Measurements from ENCODE around the gene NFILZ. TPM values are rescaled to one million over a fixed set of nuclear protein-coding genes. Genes with fewer than 3 reads are reported as not detected.
A peak's percentile ranks its signal among the peaks of the same experiment; 100 is the strongest.

Gene NFILZ
- total RNA-seq, 1 donor from 2014 or later: not detected

- H3K4me3 Mint-ChIP-seq: no peak overlapping the region
Observed at GRCh38 chr19:8605514-8605913, 24.9 kb upstream of the NFILZ start.

GRCh38 chr19:8607386-8607785 is 23.0 kb upstream of the NFILZ start:
- Mint-ChIP-seq H3K36me3 (peaks cover 18% of the 10 kb centered on the region), H3K4me3 (peak overlapping the region; percentile 48), H3K9me3 (peaks cover 2% of the 10 kb centered on the region), H3K27me3 (ENCODE audit: insufficient read depth, low read depth) (peaks cover 17% of the 10 kb centered on the region), H3K27ac (no peak overlapping the region), H3K4me1 (peaks cover 29% of the 10 kb centered on the region)
- H4K20me1 ChIP-seq (ENCODE audit: low read depth): peaks cover 9% of the 10 kb centered on the region
- no peak overlapping the region for H3K4me2 ChIP-seq
- TF ChIP-seq CTCF (IDR thresholded peaks at IDR 0.05) (no peak), EZH2 (IDR thresholded peaks at IDR 0.05) (no peak), EZH2phosphoT487 (IDR thresholded peaks at IDR 0.05) (no peak)
- no peak overlapping the region for H3K4me3 ChIP-seq
- DNase-seq (ENCODE audit: low spot score): no peak
- peaks cover 4% of the 10 kb centered on the region for H3K9me3 ChIP-seq (ENCODE audit: low read depth)
- no peak overlapping the region for H2AFZ ChIP-seq (replicated peaks)
- peaks cover 31% of the 10 kb centered on the region for H3F3A ChIP-seq (ENCODE audit: low read depth)
- peaks cover 4% of the 10 kb centered on the region for H3K79me2 ChIP-seq (ENCODE audit: low read depth)
- no peak overlapping the region for H3K9ac ChIP-seq
- H3K4me1 ChIP-seq: peaks cover 14% of the 10 kb centered on the region
- no peaks in the 10 kb centered on the region for H3K36me3 ChIP-seq
- H3K27me3 ChIP-seq: no peaks in the 10 kb centered on the region
- no peak overlapping the region for H3K27ac ChIP-seq

More at GRCh38 chr19:8605514-8605913, 24.9 kb upstream of the NFILZ start:
- Histone ChIP-seq H4K20me1 (ENCODE audit: low read depth) (peaks cover 9% of the 10 kb centered on the region), H3K4me2 (no peak overlapping the region), H3K9ac (no peak overlapping the region), H3K9me3 (ENCODE audit: low read depth) (peaks cover 4% of the 10 kb centered on the region), H3K4me3 (no peak overlapping the region), H3K4me1 (peaks cover 14% of the 10 kb centered on the region), H3K27ac (no peak overlapping the region), H3K36me3 (no peaks in the 10 kb centered on the region), H3K27me3 (no peaks in the 10 kb centered on the region), H3K79me2 (ENCODE audit: low read depth) (peaks cover 4% of the 10 kb centered on the region), H2AFZ (replicated peaks) (no peak overlapping the region), H3F3A (ENCODE audit: low read depth) (peaks cover 21% of the 10 kb centered on the region)
- Mint-ChIP-seq H3K4me1 (peaks cover 21% of the 10 kb centered on the region), H3K36me3 (peaks cover 25% of the 10 kb centered on the region), H3K27ac (no peak overlapping the region), H3K27me3 (ENCODE audit: insufficient read depth, low read depth) (peaks cover 15% of the 10 kb centered on the region), H3K9me3 (peaks cover 2% of the 10 kb centered on the region)
- TF ChIP-seq EZH2 (IDR thresholded peaks at IDR 0.05): no peak
- no peak for TF ChIP-seq CTCF (IDR thresholded peaks at IDR 0.05)
- TF ChIP-seq EZH2phosphoT487 (IDR thresholded peaks at IDR 0.05): no peak
- no peak for DNase-seq (ENCODE audit: low spot score)

- Histone ChIP-seq H3F3A (ENCODE audit: low read depth) (peaks cover 31% of the 10 kb centered on the region), H3K27me3 (no peaks in the 10 kb centered on the region), H3K9ac (no peak overlapping the region), H2AFZ (replicated peaks) (no peak overlapping the region), H3K4me2 (peak overlapping the region; percentile 81), H3K27ac (no peak overlapping the region), H3K4me1 (peaks cover 14% of the 10 kb centered on the region), H3K4me3 (peak overlapping the region; percentile 76), H3K36me3 (no peaks in the 10 kb centered on the region), H4K20me1 (ENCODE audit: low read depth) (peaks cover 9% of the 10 kb centered on the region), H3K9me3 (ENCODE audit: low read depth) (peaks cover 4% of the 10 kb centered on the region), H3K79me2 (ENCODE audit: low read depth) (peaks cover 4% of the 10 kb centered on the region)
- H3K9me3 Mint-ChIP-seq: peaks cover 2% of the 10 kb centered on the region
- peak overlapping the region; percentile 93 for H3K27ac Mint-ChIP-seq
- peaks cover 8% of the 10 kb centered on the region for H3K36me3 Mint-ChIP-seq
- H3K27me3 Mint-ChIP-seq (ENCODE audit: insufficient read depth, low read depth): peaks cover 18% of the 10 kb centered on the region
- DNase-seq (ENCODE audit: low spot score): no peak
- no peak for TF ChIP-seq CTCF (IDR thresholded peaks at IDR 0.05)
- no peak for TF ChIP-seq EZH2phosphoT487 (IDR thresholded peaks at IDR 0.05)
- TF ChIP-seq EZH2 (IDR thresholded peaks at IDR 0.05): no peak
- peaks cover 33% of the 10 kb centered on the region for H3K4me1 Mint-ChIP-seq
- peak overlapping the region; percentile 88 for H3K4me3 Mint-ChIP-seq
Observed at GRCh38 chr19:8608941-8609278, 21.5 kb upstream of the NFILZ start.

All from neural progenitor cell (in vitro differentiated cells).